HG03457 (cell line): Measurements from ENCODE around the gene RAB36.

Experiments
- ATAC-seq: cut with Tn5 transposase; IDR thresholded peaks from one replicate; pipeline ENCODE4 v1.9.1; 2021; ENCODE audit warnings: moderate number of reproducible peaks; ENCODE audit not compliant: unreplicated experiment

Gene RAB36

GRCh38 chr22:23120415-23120899, 24.8 kb upstream of the RAB36 start:
- no peak for ATAC-seq

GRCh38 chr22:23121000-23121421, 24.3 kb upstream of the RAB36 start:
- ATAC-seq = no peak

GRCh38 chr22:23121424-23121823, 23.9 kb upstream of the RAB36 start:
- ATAC-seq = no peak

- ATAC-seq = no peak
Observed at GRCh38 chr22:23122216-23122957, 22.9 kb upstream of the RAB36 start.

GRCh38 chr22:23122992-23123803, 22.1 kb upstream of the RAB36 start:
- no peak for ATAC-seq

- no peak for ATAC-seq
Observed at GRCh38 chr22:23123804-23124254, 21.4 kb upstream of the RAB36 start.

- no peak for ATAC-seq
Observed at GRCh38 chr22:23124611-23125511, 20.4 kb upstream of the RAB36 start.

- ATAC-seq = no peak
Observed at GRCh38 chr22:23125512-23126103, 19.7 kb upstream of the RAB36 start.

- no peak for ATAC-seq
Observed at GRCh38 chr22:23126165-23127054, 18.9 kb upstream of the RAB36 start.

GRCh38 chr22:23127055-23127756, 18.1 kb upstream of the RAB36 start:
- ATAC-seq = no peak

- no peak for ATAC-seq
Observed at GRCh38 chr22:23127788-23128187, 17.5 kb upstream of the RAB36 start.

GRCh38 chr22:23128269-23129108, 16.8 kb upstream of the RAB36 start:
- no peak for ATAC-seq

GRCh38 chr22:23129149-23129548, 16.1 kb upstream of the RAB36 start:
- no peak for ATAC-seq

- no peak for ATAC-seq
Observed at GRCh38 chr22:23130697-23131096, 14.6 kb upstream of the RAB36 start.

- no peak for ATAC-seq
Observed at GRCh38 chr22:23131931-23132330, 13.3 kb upstream of the RAB36 start.

GRCh38 chr22:23132376-23133091, 12.7 kb upstream of the RAB36 start:
- ATAC-seq = no peak

GRCh38 chr22:23133922-23134321, 11.4 kb upstream of the RAB36 start:
- ATAC-seq = no peak
